ENCODE results near the gene DTX1. TPM values are rescaled to one million over a fixed set of nuclear protein-coding genes. Genes with fewer than 3 reads are reported as not detected.

The DTX1 gene
- total and polyA plus RNA-seq, 3 donors from 2014 or later: 15.0 to 26.9 (median 22.8) TPM

GRCh38 chr12:113119980-113120669 lies 63.6 kb downstream of the DTX1 start:
- no peaks in the 10 kb centered on the region for H3K9me3 ChIP-seq
- TF ChIP-seq POLR2A (IDR thresholded peaks at IDR 0.05) (no peak), CTCF (IDR thresholded peaks at IDR 0.05) (no peak)
- no peaks in the 10 kb centered on the region for H3K36me3 ChIP-seq (ENCODE audit: low read depth, missing control alignments)
- 44 to 59% methylated on average over 4 of the region's 4 CpGs for WGBS, 2 donors
- H3K27me3 ChIP-seq: no peaks in the 10 kb centered on the region
- no peak overlapping the region for H3K27ac ChIP-seq
- intact Hi-C loops (cut with DNase I; ENCODE audit: low total_unique reads): no loop called here
- no peaks in the 10 kb centered on the region for H3K4me1 ChIP-seq
- H3K4me3 ChIP-seq: no peak overlapping the region
- DNase-seq: no peak

- Histone ChIP-seq H3K27ac (no peak overlapping the region), H3K4me1 (no peaks in the 10 kb centered on the region), H3K9me3 (no peaks in the 10 kb centered on the region), H3K36me3 (ENCODE audit: low read depth, missing control alignments) (no peaks in the 10 kb centered on the region), H3K27me3 (no peaks in the 10 kb centered on the region), H3K4me3 (no peak overlapping the region)
- intact Hi-C loops (cut with DNase I; ENCODE audit: low total_unique reads): no loop called here
- no peak for DNase-seq
- WGBS, 2 donors: 83% methylated on average over 2 to 3 of the region's 3 CpGs
- TF ChIP-seq CTCF (IDR thresholded peaks at IDR 0.05) (no peak), POLR2A (IDR thresholded peaks at IDR 0.05) (no peak)
These were observed 64.3 kb downstream of the DTX1 start for GRCh38 chr12:113120670-113121370.

GRCh38 chr12:113127791-113128199 lies 71.3 kb downstream of the DTX1 start:
- TF ChIP-seq CTCF (IDR thresholded peaks at IDR 0.05): no peak
- no peak for DNase-seq
- Histone ChIP-seq H3K4me3 (no peak overlapping the region), H3K4me1 (no peaks in the 10 kb centered on the region), H3K27me3 (no peaks in the 10 kb centered on the region), H3K36me3 (ENCODE audit: low read depth, missing control alignments) (no peaks in the 10 kb centered on the region), H3K27ac (no peak overlapping the region), H3K9me3 (no peaks in the 10 kb centered on the region)
- WGBS, 2 donors: 53 to 64% methylated on average over 7 to 15 of the region's 15 CpGs
- intact Hi-C loops (cut with DNase I; ENCODE audit: low total_unique reads): no loop called here

- no peak for DNase-seq
- Histone ChIP-seq H3K27me3 (no peaks in the 10 kb centered on the region), H3K27ac (no peak overlapping the region), H3K4me1 (no peaks in the 10 kb centered on the region), H3K36me3 (ENCODE audit: low read depth, missing control alignments) (no peaks in the 10 kb centered on the region), H3K4me3 (no peak overlapping the region), H3K9me3 (no peaks in the 10 kb centered on the region)
- TF ChIP-seq CTCF (IDR thresholded peaks at IDR 0.05): no peak
- intact Hi-C loops (cut with DNase I; ENCODE audit: low total_unique reads): no loop called here
- 74 to 83% methylated on average over 9 of the region's 9 CpGs for WGBS, 2 donors
These were observed 72.5 kb downstream of the DTX1 start for GRCh38 chr12:113128802-113129663.
